Activated T-cell treated with anti-CD3 and anti-CD28 coated beads for 1 hour (primary cell): ENCODE measurements around the gene LSAMP.

Source experiments
- DNase-seq: peaks from one replicate; pipeline ENCODE4 v3.0.0-alpha.2; 2020; ENCODE audit warnings: low read depth

The LSAMP gene

DNA sequence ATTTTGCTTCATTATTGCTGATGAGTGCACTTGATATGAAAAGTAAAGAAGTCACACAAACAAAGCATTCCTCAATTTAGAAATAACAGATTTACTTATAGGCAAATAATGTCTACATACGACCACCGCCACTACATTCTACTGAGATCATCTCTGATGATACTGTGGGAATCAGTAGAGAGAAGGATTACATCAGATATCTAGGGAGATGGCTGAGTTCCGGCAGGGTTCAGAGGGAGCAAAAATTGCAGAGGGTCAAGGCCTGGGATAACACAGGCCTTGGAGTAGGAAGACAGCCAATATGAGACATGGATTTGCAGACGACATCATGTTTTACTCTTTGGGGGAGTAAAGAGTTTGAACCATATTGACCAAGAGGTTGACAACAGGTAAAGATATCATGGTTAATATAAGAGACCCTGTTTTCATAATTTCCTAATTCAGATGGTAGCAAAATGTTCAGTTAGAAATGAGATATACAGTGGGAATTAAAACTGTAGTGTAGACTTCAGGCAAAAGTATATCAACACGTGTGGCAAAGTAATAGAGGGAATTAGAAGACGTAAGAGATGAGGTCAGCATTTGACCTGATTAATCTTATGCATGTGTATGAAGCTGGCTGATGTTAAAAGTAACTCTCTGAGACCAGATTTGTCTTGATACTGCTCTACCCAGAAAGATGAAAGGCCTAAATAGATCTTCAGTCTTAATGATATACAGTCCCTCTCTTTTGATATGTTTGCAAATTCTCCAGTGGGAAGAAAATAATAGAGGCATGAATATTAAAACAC lies 15.6 kb downstream of the LSAMP start:
- no peak for DNase-seq

DNA sequence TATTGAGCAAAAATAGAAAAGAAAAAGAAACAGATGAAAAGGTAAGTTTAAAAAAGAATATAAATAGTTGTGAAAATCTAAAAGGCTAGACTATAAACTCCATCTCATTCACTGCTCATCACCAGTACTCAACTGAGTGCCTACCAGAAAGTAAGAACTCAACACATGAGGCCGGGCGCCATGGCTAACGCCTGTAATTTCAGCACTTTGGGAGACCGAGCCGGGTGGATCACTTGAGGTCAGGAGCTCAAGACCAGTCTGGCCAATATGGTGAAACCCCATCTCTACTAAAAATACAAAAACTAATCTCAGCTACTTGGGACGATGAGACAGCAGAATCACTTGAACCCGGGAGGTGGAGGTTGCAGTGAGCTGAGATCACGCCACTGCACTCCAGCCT lies 19.3 kb downstream of the LSAMP start:
- DNase-seq: no peak

DNA sequence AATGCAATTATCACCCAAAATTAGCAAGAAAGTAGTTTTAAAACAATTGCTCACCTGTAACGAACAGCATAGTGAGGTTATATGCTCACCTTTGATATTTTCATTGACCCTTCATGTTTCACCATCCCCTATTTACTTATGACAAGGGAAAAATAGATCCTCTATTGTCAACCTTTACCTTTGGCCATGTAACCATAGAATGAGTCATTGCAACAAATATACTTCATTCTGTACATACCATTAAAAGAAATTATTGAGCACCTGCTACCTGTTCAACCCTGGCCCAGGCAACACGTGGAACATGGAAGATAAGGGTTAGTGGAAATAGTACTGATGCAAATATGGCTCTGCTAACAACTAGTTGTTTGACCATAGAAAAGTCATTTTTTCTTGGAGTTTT lies 20.2 kb downstream of the LSAMP start:
- no peak for DNase-seq

DNA sequence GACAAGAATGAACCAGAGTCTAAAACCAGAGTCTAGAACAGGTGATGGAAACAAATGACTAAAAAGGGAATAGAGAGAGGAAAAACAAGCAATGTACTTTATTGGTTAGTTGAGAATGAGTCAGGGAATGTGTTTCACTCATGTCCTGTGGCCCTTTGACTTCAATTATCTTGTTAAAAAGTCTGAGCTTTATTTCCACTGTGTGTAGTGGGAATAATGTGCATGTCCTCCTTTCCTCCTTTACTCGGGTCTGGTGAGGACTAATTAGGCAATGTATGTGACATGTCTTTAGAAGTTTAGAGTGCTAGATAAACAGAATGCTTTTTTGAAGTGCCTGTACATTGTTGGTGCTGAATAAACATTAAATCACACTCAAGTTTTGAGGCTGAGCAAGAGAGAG lies 21.3 kb downstream of the LSAMP start:
- no peak for DNase-seq

DNA sequence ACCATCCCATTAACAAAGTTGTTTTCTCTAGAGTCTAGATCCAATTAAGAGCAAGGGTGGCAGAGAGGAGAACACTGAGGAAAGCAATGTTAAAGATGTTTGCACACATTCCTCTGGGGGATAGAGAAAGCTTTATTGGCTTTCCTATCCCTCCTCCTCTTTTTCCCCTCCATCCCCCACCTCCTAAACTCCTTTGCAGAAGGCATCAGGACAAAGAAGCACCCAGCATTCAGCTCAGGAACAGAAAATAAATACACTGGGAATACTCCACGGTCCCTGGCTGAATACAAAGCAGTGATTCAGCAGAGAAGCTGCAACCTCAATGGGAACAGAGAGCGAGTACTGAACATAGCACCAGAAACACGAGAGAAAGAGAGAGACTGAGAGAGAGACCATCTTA lies 21.9 kb downstream of the LSAMP start:
- DNase-seq: no peak

DNA sequence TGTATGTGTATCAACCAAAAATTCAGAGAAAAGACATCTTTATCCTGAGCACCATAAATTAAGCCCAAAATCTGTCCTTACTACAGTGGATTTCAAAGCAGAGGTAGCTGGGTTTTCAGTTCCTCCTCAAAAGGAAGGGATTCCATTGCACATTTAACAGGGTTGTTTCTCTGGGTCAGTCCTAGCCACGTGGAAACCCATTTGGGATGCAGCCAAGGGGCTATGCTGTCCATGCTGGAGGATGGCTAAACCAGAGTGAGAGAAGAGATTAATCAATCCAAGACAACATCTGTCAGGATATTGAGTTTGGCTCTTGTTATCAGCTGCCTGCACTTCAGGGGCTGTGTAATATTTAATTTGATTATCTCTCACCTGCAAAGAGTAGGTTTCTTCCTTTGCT lies 28.1 kb downstream of the LSAMP start:
- no peak for DNase-seq

DNA sequence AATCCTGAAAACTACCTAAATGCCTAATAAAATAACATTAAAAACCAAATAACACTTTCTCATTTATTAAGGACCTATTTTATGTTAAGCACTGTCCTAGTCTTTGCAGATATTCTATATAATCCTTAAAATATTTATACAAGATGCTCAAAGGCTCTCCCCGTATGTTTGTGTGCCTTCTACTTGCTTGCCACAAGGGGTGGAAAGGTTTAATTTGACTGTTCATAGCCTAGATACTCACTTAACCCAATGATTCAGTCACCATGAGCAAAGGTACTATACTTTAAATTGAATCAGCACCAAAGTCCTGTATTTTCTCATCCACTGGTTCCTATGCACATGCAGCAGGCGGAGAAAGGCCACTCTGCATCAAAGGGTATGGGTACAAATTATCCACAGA lies 32.0 kb downstream of the LSAMP start:
- DNase-seq: no peak

DNA sequence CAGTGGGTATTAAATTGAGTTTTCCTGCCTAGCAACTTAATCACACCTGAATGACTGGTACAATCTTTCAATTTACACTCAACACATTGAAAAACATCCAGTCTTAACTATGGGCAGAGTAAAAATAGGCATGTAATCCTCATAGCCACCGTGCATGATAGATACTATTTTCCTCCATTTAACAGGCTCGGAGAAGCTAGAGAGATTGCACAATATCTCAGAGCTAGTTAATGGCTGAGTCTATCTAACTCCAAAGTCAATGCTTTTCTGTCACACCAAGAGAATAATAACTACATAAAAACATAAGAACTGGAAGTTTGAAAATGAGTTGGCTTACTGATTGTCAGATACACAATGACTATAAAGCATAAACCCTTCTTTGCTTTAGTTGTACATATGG lies 36.8 kb downstream of the LSAMP start:
- DNase-seq: no peak

DNA sequence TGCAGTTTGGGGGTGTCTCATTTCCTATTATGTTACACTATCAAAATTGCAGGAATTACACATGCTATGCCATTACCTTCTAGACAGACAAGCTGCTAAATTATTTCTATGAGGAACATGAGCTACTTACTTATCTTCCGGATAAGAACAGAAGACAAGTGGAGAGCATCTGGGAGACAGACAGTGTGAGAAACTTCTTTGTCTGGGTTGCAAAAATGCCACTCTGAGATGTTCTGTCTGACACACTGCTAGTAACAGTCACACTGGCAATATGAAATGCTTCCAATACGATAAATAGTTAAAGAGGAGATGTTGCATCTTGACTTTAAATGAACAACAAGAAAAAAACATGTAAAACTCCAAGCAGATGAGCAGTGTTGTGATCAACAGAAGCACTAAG lies 40.1 kb downstream of the LSAMP start:
- DNase-seq: no peak

DNA sequence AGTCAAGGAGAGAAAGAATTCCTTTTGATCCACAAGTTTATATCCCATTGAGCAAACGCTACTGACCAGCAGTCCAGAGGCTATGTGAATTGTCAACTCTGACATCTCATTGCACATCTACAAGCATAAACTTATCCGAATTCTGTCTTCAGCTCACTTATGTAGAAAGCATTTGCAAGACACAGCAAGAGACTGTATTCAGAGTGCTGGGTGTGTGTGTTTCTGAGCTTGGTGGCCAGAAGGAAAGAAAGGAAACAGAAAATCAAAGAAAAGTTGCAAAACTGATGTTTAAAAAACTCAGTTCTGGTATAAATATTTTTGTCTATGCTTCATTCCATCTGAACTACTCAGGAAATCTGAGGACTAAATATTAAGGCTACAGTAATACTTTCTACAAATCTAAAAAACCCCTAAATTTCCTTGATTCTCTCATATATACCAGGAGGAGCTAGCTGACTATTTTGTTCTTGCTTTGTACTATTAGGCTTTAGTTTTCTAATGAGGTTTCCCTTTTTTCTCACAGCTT lies 45.5 kb downstream of the LSAMP start:
- no peak for DNase-seq

DNA sequence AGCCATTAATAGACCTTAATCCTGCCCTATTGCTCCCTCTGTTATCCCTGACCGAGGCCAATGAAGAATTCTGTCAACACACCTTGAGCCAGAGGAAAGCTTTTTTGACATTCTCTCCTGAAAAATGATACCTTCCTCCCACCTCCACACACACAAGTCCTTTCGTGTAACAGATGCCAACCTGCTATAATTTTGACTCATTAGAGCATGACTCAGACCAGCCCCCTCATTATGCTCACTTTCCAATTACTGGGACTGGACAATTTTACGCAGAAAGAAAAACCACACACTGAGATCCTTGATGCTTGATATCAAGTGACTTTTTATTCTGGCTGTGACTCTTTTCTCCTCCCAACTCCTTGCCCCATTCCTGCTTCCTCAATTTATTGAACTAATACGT lies 50.9 kb downstream of the LSAMP start:
- DNase-seq: no peak

DNA sequence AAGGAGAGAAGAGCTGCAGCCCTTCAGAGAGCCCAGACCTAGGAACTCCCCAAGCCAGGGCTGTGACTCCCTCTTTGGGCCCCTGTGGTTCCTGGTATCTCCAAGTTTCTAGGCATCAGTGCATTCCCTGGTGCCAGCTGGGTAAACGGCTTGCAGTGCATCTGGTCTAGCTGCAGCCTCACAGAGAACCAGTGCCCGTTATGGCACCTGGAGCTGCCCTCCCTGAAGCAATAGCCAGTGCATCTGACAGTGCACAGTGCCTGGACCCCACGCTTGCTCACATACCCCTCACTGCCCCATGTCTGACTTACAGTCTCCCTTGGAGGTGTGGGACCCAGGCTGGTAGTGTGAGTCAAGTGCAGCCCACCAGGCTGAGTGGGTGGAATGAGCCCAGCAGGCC lies 52.1 kb downstream of the LSAMP start:
- no peak for DNase-seq

DNA sequence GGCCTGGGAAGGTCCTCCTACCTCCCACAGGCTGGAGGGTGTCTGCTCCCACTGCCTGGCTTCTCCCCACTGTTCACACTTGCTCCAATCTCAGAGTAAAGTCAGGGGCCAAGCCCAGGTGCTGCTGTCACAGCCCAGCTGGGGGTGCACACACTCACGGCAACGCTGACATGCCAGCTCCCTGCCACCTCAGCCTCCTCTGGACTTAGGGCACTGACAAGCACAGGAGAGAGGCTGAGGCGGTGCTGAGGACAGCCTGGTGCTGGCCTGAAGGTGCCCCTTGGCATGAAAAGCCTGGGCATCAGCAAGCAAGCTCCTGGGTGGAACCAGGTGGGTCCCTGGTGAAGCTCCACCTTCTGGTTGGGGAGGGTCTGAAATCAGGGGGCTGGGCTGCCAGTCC lies 53.0 kb downstream of the LSAMP start:
- no peak for DNase-seq

DNA sequence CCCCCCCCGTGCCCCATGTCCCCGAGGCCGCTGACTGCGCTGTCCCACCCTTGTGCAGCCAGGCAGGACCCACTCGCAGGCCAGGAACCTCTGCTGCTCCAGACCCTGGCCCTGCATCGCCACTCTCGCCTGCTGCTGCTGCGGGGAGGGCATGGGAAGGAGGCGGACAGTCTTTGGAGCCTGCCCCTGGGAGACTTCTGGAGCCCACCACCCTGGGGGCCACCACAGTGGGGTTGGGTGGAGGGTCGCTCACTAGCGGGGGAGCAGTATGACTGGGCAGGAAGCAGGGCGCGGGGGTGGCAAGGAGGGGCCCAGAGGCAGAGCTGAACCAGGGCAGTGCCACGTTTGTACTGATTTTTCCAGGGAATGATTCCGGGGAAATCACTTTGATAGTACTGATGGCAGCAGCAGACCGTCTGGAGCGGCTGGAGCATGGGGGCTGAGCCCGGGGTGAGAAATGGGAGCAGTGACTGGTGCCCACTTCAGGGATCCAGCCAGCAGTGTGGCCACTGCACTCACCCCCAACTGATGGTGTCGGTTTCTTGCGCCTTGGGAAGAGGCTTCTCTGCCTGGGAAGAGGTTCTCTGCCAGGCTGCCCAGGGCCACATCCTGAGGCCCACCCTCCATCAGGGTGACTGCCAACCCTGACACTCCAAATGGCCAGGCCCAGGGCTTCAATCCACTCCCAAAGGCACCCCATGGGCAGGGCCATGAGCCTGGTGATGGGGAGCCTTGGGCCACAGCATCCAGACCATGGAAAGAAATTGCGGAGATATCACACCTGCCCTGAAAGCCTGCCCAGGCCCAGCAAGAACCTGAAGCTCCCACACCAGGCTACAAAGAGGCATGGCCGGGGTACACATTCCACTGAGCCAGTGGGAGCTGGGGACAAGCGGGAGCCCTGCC lies 53.7 kb downstream of the LSAMP start:
- DNase-seq: no peak

DNA sequence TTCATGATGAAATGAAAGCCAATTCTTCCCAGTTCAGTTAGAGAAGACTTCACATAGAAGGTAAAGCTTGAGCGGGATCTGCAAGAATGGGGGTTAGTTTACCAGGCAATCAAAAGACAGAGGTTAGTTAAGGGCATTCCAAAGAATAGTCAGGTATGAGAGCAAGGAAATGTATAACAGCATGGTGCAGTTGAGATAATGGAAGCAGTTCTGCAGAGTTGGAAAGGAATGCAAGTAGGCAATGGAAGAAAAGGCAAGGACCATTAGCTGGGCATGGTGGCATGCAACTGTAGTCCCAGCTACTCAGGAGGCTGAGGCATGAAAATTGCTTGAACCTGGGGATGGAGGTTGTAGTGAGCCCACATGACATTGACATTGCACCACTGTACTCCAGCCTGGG lies 55.0 kb downstream of the LSAMP start:
- DNase-seq: no peak

DNA sequence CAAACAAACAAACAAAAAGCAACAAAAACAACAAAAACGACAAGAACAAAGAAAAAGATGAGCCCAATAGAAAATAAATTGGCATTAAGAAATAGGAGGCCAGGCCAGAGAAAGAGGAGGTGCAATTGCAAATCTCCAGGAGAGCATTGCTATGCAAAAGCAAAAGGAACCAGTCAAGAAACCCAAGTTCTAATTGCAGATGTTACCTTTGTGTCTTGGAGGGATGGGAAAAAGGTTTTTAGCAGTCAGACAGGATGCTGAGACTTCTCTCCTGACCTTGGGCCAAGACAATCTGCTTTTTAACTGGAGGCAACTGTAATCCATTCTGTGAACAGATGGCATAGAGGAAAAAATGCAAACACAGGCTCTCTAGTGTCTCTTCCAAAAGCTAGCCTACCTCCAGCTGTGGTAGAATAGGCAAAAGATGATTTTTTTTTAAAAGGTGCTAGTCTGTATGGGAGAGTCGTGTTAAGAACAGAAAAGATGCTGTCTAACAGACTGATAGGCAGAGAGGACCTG lies 56.4 kb downstream of the LSAMP start:
- no peak for DNase-seq

DNA sequence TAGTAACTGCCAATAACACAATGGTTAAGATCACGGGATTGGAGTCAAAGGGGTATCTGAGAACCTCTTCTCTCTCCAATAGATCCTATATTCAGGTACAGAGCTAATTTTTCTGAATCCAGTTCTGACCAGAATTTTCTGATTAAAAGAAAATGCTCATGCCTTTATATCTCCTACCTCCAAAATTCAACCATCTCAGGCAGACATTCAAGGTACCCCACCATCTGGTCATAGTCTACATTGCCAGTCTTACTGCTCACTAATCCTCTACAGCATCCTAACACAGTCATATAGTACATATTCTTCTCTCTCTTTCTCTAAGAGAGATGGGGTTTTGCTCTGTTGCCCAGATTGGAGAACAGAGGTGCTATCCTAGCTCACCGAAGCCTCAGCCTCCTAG lies 59.1 kb downstream of the LSAMP start:
- no peak for DNase-seq

DNA sequence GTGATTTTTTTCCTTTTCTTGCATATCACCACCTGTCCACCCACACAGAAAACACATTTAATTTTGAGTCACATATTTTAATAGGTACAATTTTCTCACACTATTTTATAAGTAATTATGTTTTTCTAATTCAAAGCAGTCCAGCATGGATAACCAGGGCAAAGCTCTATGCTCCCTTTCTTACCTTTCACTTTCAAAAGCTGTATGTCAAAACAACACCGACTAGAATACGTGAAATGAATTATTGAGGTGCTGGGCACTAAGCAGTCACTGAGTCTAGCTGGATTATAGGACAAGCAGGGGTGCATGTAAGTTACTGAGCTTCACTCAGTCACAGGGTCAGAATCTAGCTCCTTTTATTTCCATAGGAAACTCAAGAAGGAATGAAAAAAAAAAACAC lies 60.6 kb downstream of the LSAMP start:
- DNase-seq: no peak

DNA sequence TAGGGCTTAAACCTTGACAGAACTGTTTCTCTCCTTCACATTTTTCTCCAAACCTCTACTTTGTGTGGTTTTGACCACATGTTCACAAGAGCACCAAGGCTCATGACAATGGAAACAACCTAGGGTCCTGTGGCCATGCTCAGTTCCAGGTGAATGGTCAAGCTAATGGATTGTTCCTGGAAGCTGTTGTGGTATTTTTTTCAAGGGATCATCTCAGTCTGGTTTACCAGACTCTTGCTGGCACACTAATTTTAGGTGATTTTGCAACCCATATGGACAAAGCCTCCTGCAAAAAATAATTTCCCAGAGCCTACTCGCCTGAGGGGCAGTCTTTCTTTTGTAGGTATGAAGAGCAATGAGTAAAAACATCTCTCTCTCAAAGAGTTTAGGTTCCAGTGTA lies 67.2 kb downstream of the LSAMP start:
- no peak for DNase-seq

DNA sequence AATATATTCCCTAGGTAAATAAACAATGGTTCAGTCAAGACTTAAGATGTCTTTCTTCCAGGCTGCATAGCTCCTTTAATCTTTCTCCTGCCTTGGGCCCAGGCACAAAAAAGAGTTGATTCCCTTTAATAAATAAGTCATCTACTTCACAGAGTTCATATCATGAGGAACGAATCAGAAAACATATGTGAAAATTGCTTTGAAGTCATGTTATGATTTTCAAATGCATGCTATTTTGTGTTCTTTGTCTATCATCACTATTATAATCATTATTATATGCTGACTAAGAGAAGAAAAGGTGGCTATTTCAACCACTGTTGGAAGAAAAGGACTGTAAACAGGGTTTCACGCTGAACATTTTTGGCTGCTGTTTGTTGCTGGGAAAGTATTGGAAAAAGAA lies 70.4 kb downstream of the LSAMP start:
- DNase-seq: no peak

DNA sequence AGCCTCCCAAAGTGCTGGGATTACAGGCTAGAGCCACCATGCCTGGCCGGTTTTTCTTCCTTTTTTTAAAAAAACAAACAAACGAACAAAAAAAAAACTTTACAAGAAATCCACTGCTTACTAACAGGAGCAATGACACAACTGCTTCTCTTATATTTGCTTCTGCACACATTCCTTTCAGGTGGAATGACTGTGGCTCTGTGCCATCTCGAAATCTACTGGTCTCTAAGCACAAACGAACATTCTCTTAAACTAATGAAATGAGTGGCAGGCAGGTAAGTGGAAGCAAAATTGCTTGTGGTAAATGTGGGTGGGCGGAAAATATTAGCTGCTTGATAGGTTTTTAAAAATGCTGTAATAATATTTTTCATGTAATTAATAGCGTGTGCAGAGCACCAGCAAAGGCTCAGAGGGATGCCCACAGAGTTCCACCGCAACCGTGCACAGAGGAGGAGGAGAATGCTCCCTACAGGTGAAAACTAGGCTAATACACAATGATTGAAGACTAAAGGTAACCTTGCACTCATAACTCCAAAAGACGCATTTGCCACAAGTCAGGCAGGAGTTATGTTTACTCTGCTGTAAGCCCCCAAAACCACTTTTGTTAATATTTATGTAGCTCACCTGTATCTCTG lies 77.4 kb downstream of the LSAMP start:
- DNase-seq: no peak

DNA sequence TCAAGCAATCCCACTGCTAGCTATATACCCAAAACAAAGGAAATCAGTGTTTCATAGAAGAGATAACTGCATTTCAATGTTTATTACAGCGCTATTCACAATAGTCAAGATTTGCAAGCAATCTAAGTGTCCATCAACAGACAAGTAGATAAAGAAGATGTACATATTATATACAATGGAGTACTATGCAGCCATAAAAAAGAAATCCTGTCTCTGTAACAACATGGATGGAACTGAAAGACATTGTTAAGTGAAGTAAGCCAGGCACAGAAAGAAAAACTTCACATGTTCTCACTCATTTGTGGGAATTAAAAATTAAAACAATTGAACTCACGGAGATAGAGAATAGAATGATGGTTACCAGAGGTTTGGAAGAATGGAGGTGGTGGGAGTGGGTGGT lies 89.2 kb downstream of the LSAMP start:
- no peak for DNase-seq

DNA sequence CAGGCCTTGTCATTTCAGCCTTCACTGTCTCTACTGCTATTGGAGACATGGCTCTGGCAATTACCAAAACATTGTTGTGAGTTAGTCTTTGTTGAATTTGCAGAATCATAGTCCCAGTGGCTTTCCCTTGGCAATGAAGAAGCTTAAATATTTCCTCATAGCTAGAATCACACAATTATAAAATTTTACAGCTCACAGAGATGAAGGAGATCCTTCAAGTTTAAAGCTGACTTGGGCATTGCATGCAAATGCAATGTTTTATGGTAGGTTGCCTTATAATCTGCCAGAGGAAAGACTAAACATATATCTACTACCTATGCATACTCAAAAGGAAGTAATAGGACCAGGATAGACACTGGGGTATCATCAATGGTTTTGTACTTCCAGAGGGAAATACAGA lies 90.9 kb downstream of the LSAMP start:
- no peak for DNase-seq
